ENCODE data around the gene ASXL3.

- TF ChIP-seq EZH2phosphoT487 (IDR thresholded peaks at IDR 0.05; ENCODE audit: low read length) (no peak), CTCF (IDR thresholded peaks at IDR 0.05; ENCODE audit: low read length) (no peak), EZH2 (optimal IDR thresholded peaks at IDR 0.05; ENCODE audit: low read depth, low read length) (no peak)
Measured at GRCh38 chr18:33600846-33601245, 22.8 kb downstream of the ASXL3 start.

All from MM.1S (cell line).